GM18517 (cell line): ENCODE data around the gene SAPCD1.

ENCODE experiments used
- ATAC-seq: cut with Tn5 transposase; IDR thresholded peaks from one replicate; pipeline ENCODE4 v1.9.1; 2021; ENCODE audit warnings: mild to moderate bottlenecking, moderate library complexity; ENCODE audit not compliant: unreplicated experiment

The SAPCD1 gene

GRCh38 chr6:31762356-31762755, at the start of gene SAPCD1:
TSS of gene SAPCD1 (plus strand) at chr6:31762656. CDS start at chr6:31763055, 399 bp downstream.
- no peak for ATAC-seq

GRCh38 chr6:31713465-31713864, 49.0 kb upstream of the SAPCD1 start:
- ATAC-seq = no peak

GRCh38 chr6:31713991-31714684, 48.3 kb upstream of the SAPCD1 start:
- ATAC-seq = no peak

GRCh38 chr6:31715022-31715958, 47.2 kb upstream of the SAPCD1 start, which contains the start of gene LY6G6D:
TSS of gene LY6G6D (plus strand) at chr6:31715348. CDS start at chr6:31715356, 8 bp downstream.
- no peak for ATAC-seq

GRCh38 chr6:31717499-31718222, 44.8 kb upstream of the SAPCD1 start:
- ATAC-seq = no peak

GRCh38 chr6:31718265-31718664, 44.2 kb upstream of the SAPCD1 start:
- no peak for ATAC-seq

DNA sequence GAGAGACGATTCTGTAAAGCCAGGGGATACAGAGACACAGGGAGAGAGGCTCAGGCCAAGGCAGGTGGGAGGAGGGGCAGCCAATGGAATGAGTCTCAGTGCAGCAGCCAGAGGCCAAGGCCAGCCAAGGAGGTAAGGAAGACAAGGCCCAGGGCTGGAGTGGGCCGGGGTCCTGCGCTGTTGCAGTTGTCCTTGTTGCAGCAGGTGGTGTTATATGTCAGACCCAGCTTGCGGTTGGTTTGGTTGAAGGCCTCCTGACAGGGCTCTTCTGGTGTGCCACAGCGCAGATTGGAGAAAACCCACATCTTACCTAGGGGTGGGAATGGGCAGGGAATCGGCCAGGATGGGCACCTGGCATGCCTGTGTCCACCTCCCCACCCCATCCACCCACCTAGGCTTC, 43.5 kb upstream of the SAPCD1 start:
- ATAC-seq = no peak

GRCh38 chr6:31720196-31720770, 42.2 kb upstream of the SAPCD1 start:
- ATAC-seq = no peak

GRCh38 chr6:31721351-31722020, 41.0 kb upstream of the SAPCD1 start, which contains the start of gene LY6G6C:
TSS of gene LY6G6C (minus strand) at chr6:31721746. CDS start at chr6:31721679, 67 bp downstream.
- no peak for ATAC-seq

GRCh38 chr6:31722173-31722572, 40.3 kb upstream of the SAPCD1 start:
- ATAC-seq = no peak

DNA sequence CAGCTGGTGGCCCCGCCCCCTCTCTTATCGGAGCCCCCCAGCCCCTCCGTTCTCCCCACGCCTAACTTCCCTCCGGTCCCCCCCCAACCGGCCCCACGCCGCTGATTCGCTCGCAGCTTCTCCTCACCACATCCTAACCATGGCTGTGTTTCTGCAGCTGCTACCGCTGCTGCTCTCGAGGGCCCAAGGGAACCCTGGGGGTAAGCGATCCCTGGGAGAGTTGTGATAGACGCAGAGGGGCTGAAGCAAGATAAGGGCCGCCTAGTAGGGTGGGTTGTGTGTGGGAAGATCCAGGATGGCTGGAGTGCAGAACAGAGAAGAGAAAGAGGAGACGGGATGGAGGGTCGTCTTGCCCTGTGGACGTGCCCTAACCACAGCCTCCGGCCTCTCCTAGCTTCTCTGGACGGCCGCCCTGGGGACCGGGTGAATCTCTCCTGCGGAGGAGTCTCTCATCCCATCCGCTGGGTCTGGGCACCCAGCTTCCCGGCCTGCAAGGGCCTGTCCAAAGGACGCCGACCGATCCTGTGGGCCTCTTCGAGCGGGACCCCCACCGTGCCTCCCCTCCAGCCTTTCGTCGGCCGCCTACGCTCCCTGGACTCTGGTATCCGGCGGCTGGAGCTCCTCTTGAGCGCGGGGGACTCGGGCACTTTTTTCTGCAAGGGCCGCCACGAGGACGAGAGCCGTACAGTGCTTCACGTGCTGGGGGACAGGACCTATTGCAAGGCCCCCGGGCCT, 39.0 kb upstream of the SAPCD1 start, which contains the start of gene MPIG6B:
TSS of gene MPIG6B (plus strand) at position 129 of the 735 bp plus-strand sequence. CDS start at position 140, 11 bp downstream.
- ATAC-seq = no peak

GRCh38 chr6:31723980-31724691, 38.3 kb upstream of the SAPCD1 start:
- no peak for ATAC-seq

- no peak for ATAC-seq
Measured at GRCh38 chr6:31725502-31726350, 36.7 kb upstream of the SAPCD1 start.

DNA sequence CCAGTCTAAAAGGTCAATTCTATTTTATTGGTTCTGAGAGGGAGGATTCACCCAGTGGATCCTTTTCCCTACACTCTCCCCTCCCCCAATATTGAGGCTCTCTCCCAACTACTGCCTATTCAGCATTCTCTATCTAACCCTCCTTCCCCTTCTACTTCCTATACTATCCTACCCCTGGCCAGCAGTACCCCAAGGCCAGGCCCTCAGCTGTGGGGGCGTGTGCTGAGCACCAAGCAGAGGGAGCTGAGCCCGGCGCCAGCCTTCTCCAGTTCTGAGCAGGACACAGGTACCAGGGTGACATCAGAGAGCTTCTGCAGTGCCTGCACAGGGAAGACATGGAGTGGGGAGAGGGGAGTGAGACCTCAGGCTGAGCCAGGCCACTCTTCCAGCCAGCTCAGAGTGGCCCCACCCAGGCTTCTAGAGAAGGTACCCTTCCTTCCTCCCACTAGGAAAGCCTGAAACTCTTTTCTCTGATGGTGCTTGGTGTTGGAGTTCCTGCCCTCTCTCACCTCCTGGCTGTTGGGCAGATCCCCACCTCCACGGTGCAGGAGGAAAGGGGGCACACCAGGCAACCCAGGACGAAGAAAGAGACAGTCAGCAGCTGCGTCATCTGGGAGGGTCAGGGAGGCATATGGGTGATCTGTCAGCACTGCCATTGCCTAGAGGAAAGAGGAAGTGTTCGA, 35.3 kb upstream of the SAPCD1 start:
- peak; percentile 47 for ATAC-seq

- ATAC-seq = no peak
Measured at GRCh38 chr6:31727717-31728671, 34.5 kb upstream of the SAPCD1 start.
